Stimulated activated naive CD8-positive, alpha-beta T cell treated with anti-CD3 and anti-CD28 coated beads, Interleukin-15, Interleukin-2, amounts not matched to agents 100 U/mL and 50 U/mL, for 24 hours (primary cell): Measurements from ENCODE around the gene PLA2G4D.

Source experiments
- ATAC-seq: fragments of 150-1000 bp; cut with Tn5 transposase; one replicate; pipeline ENCODE4 v1.10.0; 2021
- DNase-seq: peaks from one replicate; pipeline ENCODE4 v3.0.0; 2021

The PLA2G4D gene

DNA sequence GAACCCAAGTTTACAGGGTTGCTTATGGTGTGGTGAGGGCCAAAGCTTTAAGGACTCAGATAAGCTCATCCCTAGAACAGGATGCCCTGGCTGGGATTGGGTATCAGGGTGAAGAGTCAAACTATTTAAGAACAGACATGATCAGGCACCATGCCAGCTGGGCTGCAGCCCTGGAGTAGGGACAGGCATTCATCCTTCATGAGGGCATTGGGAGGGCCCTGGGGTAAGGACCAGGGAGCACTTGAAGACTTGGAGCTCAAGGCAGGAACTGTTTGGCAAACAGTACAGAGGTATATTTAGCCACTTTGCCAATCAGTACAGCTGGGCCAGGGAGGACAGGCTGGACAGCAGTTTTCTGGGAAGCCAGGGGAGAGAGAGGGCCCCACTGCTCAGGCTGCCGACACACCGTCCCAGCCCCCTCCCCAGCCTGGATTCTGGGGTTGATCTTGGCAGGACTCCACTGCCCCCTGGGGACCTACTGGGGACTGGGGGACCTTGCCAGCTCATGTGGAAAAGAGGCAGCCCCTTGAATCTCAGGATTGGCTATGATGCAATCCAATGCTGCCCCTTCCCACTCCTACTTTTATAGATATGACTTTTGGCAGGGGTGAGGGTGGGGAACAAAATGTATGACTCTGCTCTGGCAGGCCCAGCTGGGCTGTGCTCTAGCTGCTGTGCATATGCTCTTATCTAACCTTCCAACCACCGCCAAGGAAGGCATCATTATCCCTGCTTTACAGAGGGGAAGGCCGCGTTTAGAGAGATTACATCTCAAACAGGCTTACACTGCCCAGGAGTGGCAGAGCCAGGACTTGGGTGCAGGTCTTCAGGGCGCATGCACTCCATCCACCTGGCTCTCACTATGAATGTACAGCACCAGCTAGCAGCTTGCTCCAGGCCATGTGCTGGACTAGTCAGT is 75.8 kb downstream of the PLA2G4D start:
- DNase-seq (no peak), ATAC-seq (no peak)
